Thyroid gland (tissue), 4 donors: ENCODE results near the gene ZNF335. TPM values are rescaled to one million over a fixed set of nuclear protein-coding genes. Genes with fewer than 3 reads are reported as not detected.
A peak's percentile ranks its signal among the peaks of the same experiment; 100 is the strongest.

Source experiments
- DNase-seq, 2 donors: peaks; one replicate each; pipeline ENCODE4 v3.0.0-alpha.2; 2019
- H3K27ac ChIP-seq, 3 donors: fragments of 200-600 bp; sonication (generic); 1 replicate in 2 of 3; 2 replicates in 1 of 3; pipeline ENCODE4 v1.5.1; 2016 to 2019; ENCODE audit warnings: mild to moderate bottlenecking in 1 of 3, moderate library complexity in 1 of 3
- H3K27me3 ChIP-seq: fragments of 200-600 bp; sonication (generic); one replicate; pipeline ENCODE4 v1.5.1; 2019
- H3K36me3 ChIP-seq, 2 donors: fragments of 200-600 bp; sonication (generic); one replicate each; pipeline ENCODE4 v1.5.1; 2016 to 2019
- H3K4me1 ChIP-seq, 2 donors: fragments of 200-600 bp; sonication (generic); one replicate each; pipeline ENCODE4 v1.5.1; 2017 to 2019
- H3K4me3 ChIP-seq, 3 donors: fragments of 200-600 bp; sonication (generic); replicated peaks in 1 of 3; 1 replicate in 2 of 3; 2 replicates in 1 of 3; pipeline ENCODE4 v1.5.1; 2016; ENCODE audit warnings: mild to moderate bottlenecking in 1 of 3
- H3K9me3 ChIP-seq: fragments of 200-600 bp; sonication (generic); one replicate; pipeline ENCODE4 v1.5.1; 2017
- POLR2A ChIP-seq, 2 donors: fragments of 450-650 bp; IDR thresholded peaks; one replicate each; pipeline ENCODE4 v1.6.1; 2017; ENCODE audit warnings: antibody characterized with exemption in 2 of 2, mild to moderate bottlenecking in 2 of 2, moderate library complexity in 1 of 2
- WGBS, 2 donors: methylation state at CpG; one replicate each; pipeline ENCODE4 v1.1.5; 2017; 5-methylcytosine and 5-hydroxymethylcytosine counted together
- intact Hi-C: fragments of 100-400 bp; cut with DNase I; formaldehyde crosslinking; loops from one replicate; pipeline ENCODE4 v1.15.1; 2023
- total RNA-seq, 4 donors: library from RNA; depleted of rRNA; stranded (reverse); fragments of >200 nt; gene quantifications; one replicate each; pipeline ENCODE4 v1.2.3, GENCODE V29; 2016
- TF ChIP-seq, protein P1 (sequence below), 6 experiments: fragments of 200-600 bp in 3 of 6; fragments of 450-650 bp in 3 of 6; sonication (generic) in 3 of 6; IDR thresholded peaks; one replicate each; pipeline ENCODE4 v1.5.1; 2016 to 2019; ENCODE audit warnings: antibody characterized with exemption in 6 of 6, mild to moderate bottlenecking in 2 of 6, inconsistent platforms in 1 of 6, moderate library complexity in 1 of 6

Gene ZNF335
- total RNA-seq, 4 donors from 2014 or later: 18.1 to 31.6 (median 25.6) TPM

DNA sequence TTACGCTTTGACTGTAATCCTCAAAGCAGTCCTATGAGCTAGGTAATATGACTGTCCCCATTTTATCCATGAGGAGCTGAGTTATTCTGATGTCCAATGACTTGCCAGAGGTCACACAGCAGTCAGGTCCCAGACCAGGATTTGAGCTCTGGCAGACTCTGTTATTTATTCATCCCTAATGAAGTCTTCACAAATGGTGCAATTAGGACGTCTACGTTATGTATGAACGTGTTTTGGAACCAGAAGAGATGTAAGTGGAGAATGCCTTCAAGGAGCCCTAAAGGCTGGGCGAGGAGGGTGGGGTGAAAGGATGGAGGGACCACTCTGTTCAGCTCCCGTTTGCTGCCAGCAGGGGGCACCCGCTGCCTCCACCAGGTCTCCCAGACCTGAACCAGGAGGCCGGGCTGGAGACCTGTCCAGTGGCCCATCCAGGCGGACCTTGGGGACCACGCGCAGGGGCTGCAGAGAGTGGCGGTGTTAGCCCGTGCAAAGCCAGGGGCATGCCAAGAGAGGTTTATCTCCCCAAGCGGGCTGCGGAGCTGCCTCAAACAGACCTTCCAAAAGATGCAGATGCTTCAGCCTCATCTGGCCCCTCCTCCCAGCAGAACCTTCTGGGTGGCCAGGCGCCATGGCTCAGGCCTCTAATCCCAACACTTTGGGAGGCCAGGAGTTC, 15.2 kb upstream of the ZNF335 start:
- WGBS, 2 donors: 8 to 9% methylated on average over 13 to 14 of the region's 16 CpGs
- H3K4me3 ChIP-seq: no peak overlapping the region
- DNase-seq: peak; percentile 67 to 70
- no peaks in the 10 kb centered on the region for H3K4me1 ChIP-seq
- H3K36me3 ChIP-seq: no peaks in the 10 kb centered on the region
- no peaks in the 10 kb centered on the region for H3K27me3 ChIP-seq
- TF ChIP-seq POLR2A (IDR thresholded peaks at IDR 0.05): no peak
- TF ChIP-seq, protein P1, sequence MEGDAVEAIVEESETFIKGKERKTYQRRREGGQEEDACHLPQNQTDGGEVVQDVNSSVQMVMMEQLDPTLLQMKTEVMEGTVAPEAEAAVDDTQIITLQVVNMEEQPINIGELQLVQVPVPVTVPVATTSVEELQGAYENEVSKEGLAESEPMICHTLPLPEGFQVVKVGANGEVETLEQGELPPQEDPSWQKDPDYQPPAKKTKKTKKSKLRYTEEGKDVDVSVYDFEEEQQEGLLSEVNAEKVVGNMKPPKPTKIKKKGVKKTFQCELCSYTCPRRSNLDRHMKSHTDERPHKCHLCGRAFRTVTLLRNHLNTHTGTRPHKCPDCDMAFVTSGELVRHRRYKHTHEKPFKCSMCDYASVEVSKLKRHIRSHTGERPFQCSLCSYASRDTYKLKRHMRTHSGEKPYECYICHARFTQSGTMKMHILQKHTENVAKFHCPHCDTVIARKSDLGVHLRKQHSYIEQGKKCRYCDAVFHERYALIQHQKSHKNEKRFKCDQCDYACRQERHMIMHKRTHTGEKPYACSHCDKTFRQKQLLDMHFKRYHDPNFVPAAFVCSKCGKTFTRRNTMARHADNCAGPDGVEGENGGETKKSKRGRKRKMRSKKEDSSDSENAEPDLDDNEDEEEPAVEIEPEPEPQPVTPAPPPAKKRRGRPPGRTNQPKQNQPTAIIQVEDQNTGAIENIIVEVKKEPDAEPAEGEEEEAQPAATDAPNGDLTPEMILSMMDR (IDR thresholded peaks at IDR 0.05): peak; percentile 27 to 80 (median 48)
- no peak overlapping the region for H3K27ac ChIP-seq
- intact Hi-C loops: no loop called here
- H3K9me3 ChIP-seq: no peaks in the 10 kb centered on the region

DNA sequence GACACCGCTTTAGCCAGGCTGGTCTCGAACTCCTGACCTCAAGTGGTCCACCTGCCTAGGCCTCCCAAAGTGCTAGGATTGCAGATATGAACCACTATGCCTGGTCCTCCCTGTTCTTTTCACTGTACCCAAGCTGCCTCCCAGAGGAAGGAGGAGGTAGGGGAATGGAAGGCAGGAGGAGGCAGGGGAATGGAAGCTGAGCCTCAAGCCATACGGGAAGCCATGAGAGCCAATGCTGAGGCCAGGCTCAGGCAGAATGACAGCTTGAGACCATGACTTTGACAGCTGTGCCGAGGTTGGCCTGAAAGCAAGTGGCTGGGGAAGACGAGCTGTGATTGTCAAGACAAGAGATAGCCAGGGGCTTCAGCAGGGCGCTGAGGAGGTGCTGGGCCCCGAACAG, 13.6 kb upstream of the ZNF335 start:
- H3K27me3 ChIP-seq: no peaks in the 10 kb centered on the region
- TF ChIP-seq, protein P1 (IDR thresholded peaks at IDR 0.05): no peak
- TF ChIP-seq POLR2A (IDR thresholded peaks at IDR 0.05): no peak

DNA sequence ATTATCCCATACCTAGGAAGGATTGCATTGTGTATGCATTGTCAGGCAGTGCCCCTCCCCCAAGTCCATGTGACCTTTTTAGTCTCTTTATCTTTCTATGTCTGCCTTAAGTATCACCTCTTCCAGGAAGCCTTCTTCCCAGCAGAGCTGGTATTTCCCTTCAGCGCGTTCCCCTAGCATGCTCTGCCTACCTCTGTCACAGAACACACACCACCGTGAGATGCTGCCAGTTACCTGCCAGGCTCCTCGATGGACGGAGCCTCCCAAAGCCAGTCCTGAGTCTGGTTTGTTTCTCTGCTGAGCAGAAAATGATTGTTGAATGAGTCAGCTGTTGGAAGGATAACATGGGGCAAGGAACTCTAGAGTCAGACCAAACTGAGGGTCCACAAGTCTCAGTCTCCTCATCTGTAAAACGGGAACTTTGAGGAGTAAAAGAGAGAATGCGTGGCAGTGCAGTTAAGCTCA, 11.3 kb upstream of the ZNF335 start:
- Histone ChIP-seq H3K4me1 (no peaks in the 10 kb centered on the region), H3K27me3 (no peaks in the 10 kb centered on the region), H3K36me3 (no peaks in the 10 kb centered on the region), H3K9me3 (no peaks in the 10 kb centered on the region), H3K4me3 (no peak overlapping the region), H3K27ac (no peak overlapping the region)
- intact Hi-C loops: no loop called here
- 63 to 67% methylated on average over 7 of the region's 7 CpGs for WGBS, 2 donors
- TF ChIP-seq POLR2A (IDR thresholded peaks at IDR 0.05): no peak
- TF ChIP-seq, protein P1 (IDR thresholded peaks at IDR 0.05): no peak
- no peak for DNase-seq

More for the DNA sequence above, 13.6 kb upstream of the ZNF335 start:
- H3K4me3 ChIP-seq: no peak overlapping the region
- intact Hi-C loops: no loop called here
- no peak overlapping the region for H3K27ac ChIP-seq
- 56 to 73% methylated on average over 7 of the region's 7 CpGs for WGBS, 2 donors
- DNase-seq: no peak
- no peaks in the 10 kb centered on the region for H3K9me3 ChIP-seq
- no peaks in the 10 kb centered on the region for H3K36me3 ChIP-seq
- no peaks in the 10 kb centered on the region for H3K4me1 ChIP-seq

DNA sequence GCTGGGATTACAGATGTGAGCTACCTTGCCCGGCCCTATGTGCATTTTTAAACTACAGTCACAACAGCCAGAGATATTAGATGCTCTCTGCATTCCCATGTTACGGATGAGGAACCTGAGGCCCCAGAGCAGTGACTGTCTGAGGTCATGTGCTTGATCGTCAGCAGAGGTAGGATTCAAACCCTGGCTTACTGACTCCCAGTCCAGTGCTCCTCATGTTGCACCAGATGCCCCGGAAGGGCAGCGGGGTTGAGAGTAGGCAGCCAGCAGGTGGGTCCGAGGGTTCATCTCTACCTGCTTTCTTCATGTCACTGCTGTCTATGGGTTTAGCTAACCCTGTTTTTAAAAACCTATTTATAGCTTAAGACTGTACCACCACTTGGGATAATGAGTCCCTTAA, 9.3 kb upstream of the ZNF335 start:
- intact Hi-C loops: no loop called here
- no peaks in the 10 kb centered on the region for H3K4me1 ChIP-seq
- H3K27ac ChIP-seq: no peak overlapping the region
- H3K27me3 ChIP-seq: no peaks in the 10 kb centered on the region
- no peaks in the 10 kb centered on the region for H3K36me3 ChIP-seq
- 91 to 94% methylated on average over 4 to 6 of the region's 6 CpGs for WGBS, 2 donors
- no peaks in the 10 kb centered on the region for H3K9me3 ChIP-seq
- no peak overlapping the region for H3K4me3 ChIP-seq
- TF ChIP-seq POLR2A (IDR thresholded peaks at IDR 0.05): no peak
- TF ChIP-seq, protein P1 (IDR thresholded peaks at IDR 0.05): no peak
- no peak for DNase-seq

DNA sequence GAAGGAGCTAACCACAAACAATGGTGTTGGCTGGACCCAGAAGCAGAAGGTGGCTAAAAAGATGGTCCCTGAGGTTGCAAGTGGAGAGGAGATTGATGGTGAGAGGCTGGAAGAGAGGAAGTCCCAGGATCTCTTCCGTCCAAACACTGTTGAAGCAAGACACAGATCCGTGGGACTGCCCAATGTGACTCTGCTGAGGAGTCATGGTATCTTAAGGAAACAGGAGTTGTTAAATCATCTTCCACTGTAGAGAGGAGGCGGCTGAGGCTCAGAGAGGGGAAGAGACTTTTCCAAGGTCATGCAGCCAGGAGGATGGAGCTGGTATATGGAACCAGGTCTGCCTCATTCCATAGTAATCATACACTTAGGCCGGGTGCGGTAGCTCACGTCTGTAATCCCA, 4.1 kb upstream of the ZNF335 start:
- TF ChIP-seq, protein P1 (IDR thresholded peaks at IDR 0.05): no peak
- TF ChIP-seq POLR2A (IDR thresholded peaks at IDR 0.05): no peak
- 77 to 80% methylated on average over 6 of the region's 6 CpGs for WGBS, 2 donors
- Histone ChIP-seq H3K36me3 (no peaks in the 10 kb centered on the region), H3K27me3 (no peaks in the 10 kb centered on the region), H3K4me1 (peaks cover 0 to 5% of the 10 kb centered on the region in 2 donors), H3K9me3 (no peaks in the 10 kb centered on the region), H3K27ac (no peak overlapping the region), H3K4me3 (no peak overlapping the region)
- DNase-seq: no peak
- intact Hi-C loops: no loop called here
